ENCODE results near the gene SFTPD.
"Not testable (repeated sequence)": the region's sequence is repeated elsewhere in the genome, so short reads cannot be mapped to it uniquely, and the experiment has no call there.

SFTPD gene

GRCh38 chr10:79948976-79949722 is at the start of gene SFTPD:
TSS of gene SFTPD (minus strand) at chr10:79949105. CDS start at chr10:79946659, 2,446 bp downstream.
- Histone ChIP-seq H3K4me3 (ENCODE audit: low read depth in 1 of 2, low read length in 2 of 2) (no peak within 1 kb of the TSS), H3K27me3 (ENCODE audit: low read depth, low read length) (no peaks in the 10 kb centered on the region), H3K27ac (ENCODE audit: low read length) (no peak within 1 kb of the TSS), H3K4me1 (ENCODE audit: control insufficient read depth in 1 of 2, insufficient read depth in 2 of 2, low read length in 2 of 2) (no peaks in the 10 kb centered on the region), H3K36me3 (ENCODE audit: control insufficient read depth in 1 of 2, insufficient read depth in 2 of 2, low read length in 2 of 2) (peaks cover 0 to 5% of the 10 kb centered on the region in 2 donors), H3K9me3 (ENCODE audit: control insufficient read depth in 1 of 2, low read length in 2 of 2) (peaks cover 0 to 24% of the 10 kb centered on the region in 2 donors)

GRCh38 chr10:79995979-79996634 is 47.2 kb upstream of the SFTPD start:
- no peaks in the 10 kb centered on the region for H3K36me3 ChIP-seq (ENCODE audit: control insufficient read depth in 1 of 2, insufficient read depth in 2 of 2, low read length in 2 of 2)
- H3K4me1 ChIP-seq (ENCODE audit: control insufficient read depth in 1 of 2, insufficient read depth in 2 of 2, low read length in 2 of 2): no peaks in the 10 kb centered on the region
- no peak overlapping the region for H3K27ac ChIP-seq (ENCODE audit: low read length)
- no peaks in the 10 kb centered on the region for H3K9me3 ChIP-seq (ENCODE audit: control insufficient read depth in 1 of 2, low read length in 2 of 2)
- no peak overlapping the region for H3K4me3 ChIP-seq (ENCODE audit: low read depth in 1 of 2, low read length in 2 of 2)
- no peaks in the 10 kb centered on the region for H3K27me3 ChIP-seq (ENCODE audit: low read depth, low read length)

- no peaks in the 10 kb centered on the region for H3K36me3 ChIP-seq (ENCODE audit: control insufficient read depth in 1 of 2, insufficient read depth in 2 of 2, low read length in 2 of 2)
- no peak overlapping the region for H3K27ac ChIP-seq (ENCODE audit: low read length)
- H3K9me3 ChIP-seq (ENCODE audit: control insufficient read depth in 1 of 2, low read length in 2 of 2): peaks cover 0 to 6% of the 10 kb centered on the region in 2 donors
- H3K27me3 ChIP-seq (ENCODE audit: low read depth, low read length): no peaks in the 10 kb centered on the region
- no peaks in the 10 kb centered on the region for H3K4me1 ChIP-seq (ENCODE audit: control insufficient read depth in 1 of 2, insufficient read depth in 2 of 2, low read length in 2 of 2)
- H3K4me3 ChIP-seq (ENCODE audit: low read depth in 1 of 2, low read length in 2 of 2): no peak overlapping the region
Measured at GRCh38 chr10:79994556-79994955, 45.7 kb upstream of the SFTPD start.

- not testable (repeated sequence) for H3K27ac ChIP-seq (ENCODE audit: low read length); H3K36me3 ChIP-seq (ENCODE audit: control insufficient read depth in 1 of 2, insufficient read depth in 2 of 2, low read length in 2 of 2); H3K4me3 ChIP-seq (ENCODE audit: low read depth in 1 of 2, low read length in 2 of 2); H3K4me1 ChIP-seq (ENCODE audit: control insufficient read depth in 1 of 2, insufficient read depth in 2 of 2, low read length in 2 of 2); H3K9me3 ChIP-seq (ENCODE audit: control insufficient read depth in 1 of 2, low read length in 2 of 2); H3K27me3 ChIP-seq (ENCODE audit: low read depth, low read length)
Measured at GRCh38 chr10:79988199-79988598, 39.3 kb upstream of the SFTPD start.

GRCh38 chr10:79986661-79987060 is 37.8 kb upstream of the SFTPD start:
- H3K36me3 ChIP-seq (ENCODE audit: control insufficient read depth in 1 of 2, insufficient read depth in 2 of 2, low read length in 2 of 2); H3K27ac ChIP-seq (ENCODE audit: low read length); H3K9me3 ChIP-seq (ENCODE audit: control insufficient read depth in 1 of 2, low read length in 2 of 2); H3K4me3 ChIP-seq (ENCODE audit: low read depth in 1 of 2, low read length in 2 of 2); H3K27me3 ChIP-seq (ENCODE audit: low read depth, low read length): not testable (repeated sequence)
- peaks cover 0 to 15% of the 10 kb centered on the region in 2 donors for H3K4me1 ChIP-seq (ENCODE audit: control insufficient read depth in 1 of 2, insufficient read depth in 2 of 2, low read length in 2 of 2)

- no peaks in the 10 kb centered on the region for H3K36me3 ChIP-seq (ENCODE audit: control insufficient read depth in 1 of 2, insufficient read depth in 2 of 2, low read length in 2 of 2)
- H3K4me3 ChIP-seq (ENCODE audit: low read depth in 1 of 2, low read length in 2 of 2): no peak overlapping the region
- H3K27me3 ChIP-seq (ENCODE audit: low read depth, low read length): peaks cover 5% of the 10 kb centered on the region
- H3K27ac ChIP-seq (ENCODE audit: low read length): no peak overlapping the region
- peaks cover 3 to 6% of the 10 kb centered on the region in 2 donors for H3K9me3 ChIP-seq (ENCODE audit: control insufficient read depth in 1 of 2, low read length in 2 of 2)
- H3K4me1 ChIP-seq (ENCODE audit: control insufficient read depth in 1 of 2, insufficient read depth in 2 of 2, low read length in 2 of 2): peaks cover 0 to 20% of the 10 kb centered on the region in 2 donors
Measured at GRCh38 chr10:79985481-79986072, 36.7 kb upstream of the SFTPD start.

GRCh38 chr10:79984851-79985250 is 35.9 kb upstream of the SFTPD start:
- Histone ChIP-seq H3K27ac (ENCODE audit: low read length) (no peak overlapping the region), H3K27me3 (ENCODE audit: low read depth, low read length) (peaks cover 5% of the 10 kb centered on the region), H3K4me3 (ENCODE audit: low read depth in 1 of 2, low read length in 2 of 2) (no peak overlapping the region), H3K4me1 (ENCODE audit: control insufficient read depth in 1 of 2, insufficient read depth in 2 of 2, low read length in 2 of 2) (peaks cover 0 to 20% of the 10 kb centered on the region in 2 donors), H3K36me3 (ENCODE audit: control insufficient read depth in 1 of 2, insufficient read depth in 2 of 2, low read length in 2 of 2) (no peaks in the 10 kb centered on the region), H3K9me3 (ENCODE audit: control insufficient read depth in 1 of 2, low read length in 2 of 2) (peaks cover under 1 to 3% of the 10 kb centered on the region in 2 donors)

GRCh38 chr10:79983286-79983909 is 34.5 kb upstream of the SFTPD start:
- no peak overlapping the region for H3K27ac ChIP-seq (ENCODE audit: low read length)
- peak overlapping the region in 1 of 2 donors; percentile 94 for H3K4me3 ChIP-seq (ENCODE audit: low read depth in 1 of 2, low read length in 2 of 2)
- no peaks in the 10 kb centered on the region for H3K36me3 ChIP-seq (ENCODE audit: control insufficient read depth in 1 of 2, insufficient read depth in 2 of 2, low read length in 2 of 2)
- peaks cover 0 to 20% of the 10 kb centered on the region in 2 donors for H3K4me1 ChIP-seq (ENCODE audit: control insufficient read depth in 1 of 2, insufficient read depth in 2 of 2, low read length in 2 of 2)
- no peaks in the 10 kb centered on the region for H3K9me3 ChIP-seq (ENCODE audit: control insufficient read depth in 1 of 2, low read length in 2 of 2)
- H3K27me3 ChIP-seq (ENCODE audit: low read depth, low read length): peaks cover 5% of the 10 kb centered on the region

GRCh38 chr10:79982861-79983260 is 34.0 kb upstream of the SFTPD start:
- Histone ChIP-seq H3K36me3 (ENCODE audit: control insufficient read depth in 1 of 2, insufficient read depth in 2 of 2, low read length in 2 of 2) (no peaks in the 10 kb centered on the region), H3K9me3 (ENCODE audit: control insufficient read depth in 1 of 2, low read length in 2 of 2) (no peaks in the 10 kb centered on the region), H3K4me1 (ENCODE audit: control insufficient read depth in 1 of 2, insufficient read depth in 2 of 2, low read length in 2 of 2) (peaks cover 0 to 20% of the 10 kb centered on the region in 2 donors), H3K27ac (ENCODE audit: low read length) (no peak overlapping the region), H3K4me3 (ENCODE audit: low read depth in 1 of 2, low read length in 2 of 2) (peak overlapping the region in 1 of 2 donors; percentile 94), H3K27me3 (ENCODE audit: low read depth, low read length) (peaks cover 5% of the 10 kb centered on the region)

- no peaks in the 10 kb centered on the region for H3K36me3 ChIP-seq (ENCODE audit: control insufficient read depth in 1 of 2, insufficient read depth in 2 of 2, low read length in 2 of 2)
- H3K4me1 ChIP-seq (ENCODE audit: control insufficient read depth in 1 of 2, insufficient read depth in 2 of 2, low read length in 2 of 2): peaks cover 0 to 20% of the 10 kb centered on the region in 2 donors
- H3K4me3 ChIP-seq (ENCODE audit: low read depth in 1 of 2, low read length in 2 of 2): peak overlapping the region; percentile 42 to 94
- no peak overlapping the region for H3K27ac ChIP-seq (ENCODE audit: low read length)
- no peaks in the 10 kb centered on the region for H3K9me3 ChIP-seq (ENCODE audit: control insufficient read depth in 1 of 2, low read length in 2 of 2)
- H3K27me3 ChIP-seq (ENCODE audit: low read depth, low read length): peaks cover 5% of the 10 kb centered on the region
Measured at GRCh38 chr10:79982362-79982800, 33.5 kb upstream of the SFTPD start.
